ENCODE measurements around the gene RET.

DNA sequence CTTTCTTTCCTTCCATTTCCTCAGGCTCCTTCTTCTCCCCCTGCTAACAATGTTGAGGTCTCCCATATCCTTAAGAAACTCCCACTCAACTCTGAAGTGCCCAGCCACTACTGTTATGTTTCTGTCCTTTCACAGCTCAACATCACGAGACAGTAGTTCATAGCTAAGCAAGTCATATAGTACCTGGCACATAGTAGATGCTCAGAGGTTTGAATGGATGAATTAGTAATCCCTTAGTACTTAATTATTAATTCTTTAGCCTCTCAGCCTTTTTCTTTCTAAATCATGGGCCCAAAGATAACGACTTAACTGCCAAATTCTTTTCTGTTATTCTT is 84.0 kb downstream of the RET start:
- TF ChIP-seq POLR2AphosphoS5 (IDR thresholded peaks at IDR 0.05; ENCODE audit: borderline replicate concordance, low read depth, low read length) (no peak), EZH2 (IDR thresholded peaks at IDR 0.05) (no peak)
